ENCODE data around the gene TIFAB.

- TF ChIP-seq CTCF (IDR thresholded peaks at IDR 0.05) (no peak), SIN3A (IDR thresholded peaks at IDR 0.05; ENCODE audit: borderline replicate concordance, low read depth, low read length) (no peak), MAX (IDR thresholded peaks at IDR 0.05; ENCODE audit: low read depth) (no peak), TAF1 (IDR thresholded peaks at IDR 0.05; ENCODE audit: borderline replicate concordance, low read depth, low read length) (no peak), TEAD4 (IDR thresholded peaks at IDR 0.05; ENCODE audit: borderline replicate concordance, insufficient read depth) (no peak)
These were observed 28.4 kb upstream of the TIFAB start for GRCh38 chr5:135480511-135480910.
